KBM-7 (cell line): ENCODE results near the gene COX7A2.

Experiments
- DNase-seq: peaks from one replicate; pipeline ENCODE4 v3.0.0-alpha.2; 2015
- in situ Hi-C: fragments of 300-500 bp; cut with MboI; formaldehyde crosslinking; loops from 2 replicates; pipeline ENCODE4 v1.14.3; 2020; ENCODE audit warnings: low sequenced_read_pairs, low pct_unique_long_range_greater_than_20kb, mixed read lengths

The COX7A2 gene

GRCh38 chr6:75230484-75231325 is 12.9 kb downstream of the COX7A2 start:
- peak; percentile 57 for DNase-seq
- in situ Hi-C loops = no loop called here

- DNase-seq = no peak
- in situ Hi-C loops = no loop called here
Observed at GRCh38 chr6:75224303-75224926, 19.2 kb downstream of the COX7A2 start.

DNA sequence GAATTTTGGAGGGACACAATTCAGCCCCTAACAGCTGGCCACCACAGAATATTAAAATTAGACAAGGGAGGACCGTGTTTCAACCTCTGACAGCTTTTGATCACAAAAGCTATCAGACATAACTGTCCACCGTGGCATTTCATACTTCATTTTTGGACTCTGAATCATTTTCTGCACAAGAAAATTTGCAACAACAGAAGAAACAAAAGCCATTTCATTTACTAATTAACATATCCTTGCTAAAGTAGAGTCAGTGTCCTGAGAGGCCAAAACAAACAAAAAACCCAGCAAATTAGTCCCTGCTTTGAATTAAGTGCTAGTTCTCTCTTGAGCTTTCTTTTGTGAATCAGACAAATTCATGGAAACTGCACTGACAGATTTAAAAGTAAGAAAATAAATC is 20.2 kb downstream of the COX7A2 start:
- in situ Hi-C loops = no loop called here
- no peak for DNase-seq

DNA sequence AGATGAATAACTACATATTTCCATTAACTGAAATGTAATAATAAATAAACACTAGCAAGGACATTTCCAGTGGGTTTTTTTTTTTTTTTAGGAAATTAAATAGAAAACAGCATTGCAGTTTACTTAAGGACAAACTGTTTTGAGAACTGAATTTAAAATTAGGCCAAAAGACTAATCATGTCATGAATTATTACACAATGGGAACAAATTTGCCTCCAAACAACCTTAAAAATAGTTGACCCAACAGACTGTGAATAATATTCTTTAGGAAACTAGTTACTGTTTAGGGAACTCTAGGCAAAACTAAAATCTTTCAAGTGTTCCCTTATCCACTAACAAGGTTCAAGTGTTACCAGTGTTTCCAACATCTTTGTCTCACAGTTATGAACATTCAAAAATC is 21.3 kb downstream of the COX7A2 start:
- in situ Hi-C loops = no loop called here
- no peak for DNase-seq

GRCh38 chr6:75221116-75221515 is 22.5 kb downstream of the COX7A2 start:
- in situ Hi-C loops = no loop called here
- no peak for DNase-seq

DNA sequence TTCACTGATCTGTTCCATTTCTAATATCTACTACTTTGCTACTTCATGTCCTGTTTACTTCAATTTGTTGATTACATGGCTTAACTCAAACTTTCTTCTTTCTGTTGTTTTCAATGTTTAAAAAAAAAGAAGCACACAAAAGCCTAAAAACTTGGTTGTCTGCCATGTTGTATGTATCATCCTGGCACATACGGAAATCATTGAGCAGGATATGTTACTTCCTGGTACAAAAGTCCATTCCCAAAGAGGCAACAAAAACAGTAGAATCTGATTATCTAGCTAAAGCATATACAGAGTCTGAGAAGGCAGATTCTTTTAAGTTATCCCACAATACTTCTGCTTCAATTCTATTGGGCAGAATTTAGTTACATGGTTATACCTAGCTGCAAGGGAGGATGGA is 23.2 kb downstream of the COX7A2 start:
- in situ Hi-C loops = no loop called here

GRCh38 chr6:75219263-75219662 is 24.3 kb downstream of the COX7A2 start:
- no peak for DNase-seq
- in situ Hi-C loops = no loop called here

More for the DNA sequence above, 23.2 kb downstream of the COX7A2 start:
- no peak for DNase-seq

DNA sequence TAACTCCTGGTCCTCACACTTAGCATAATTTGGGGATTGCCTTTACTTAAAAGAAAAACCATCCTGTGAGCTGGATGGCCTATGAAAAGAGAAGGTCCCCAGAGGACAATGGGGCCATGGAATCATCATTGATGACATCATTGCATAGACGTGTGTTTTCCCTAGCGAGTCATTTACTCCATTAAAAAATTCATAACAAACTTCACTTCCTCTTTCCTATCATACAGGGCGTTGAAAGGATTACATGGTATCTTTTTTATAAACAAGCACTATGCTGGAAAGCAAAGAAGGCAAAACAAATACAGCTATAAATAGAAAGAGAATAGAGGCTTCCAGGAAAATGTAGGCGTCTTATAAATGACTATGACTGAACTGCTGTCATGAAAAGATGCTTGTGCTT is 26.4 kb downstream of the COX7A2 start:
- in situ Hi-C loops = no loop called here
- DNase-seq = no peak

GRCh38 chr6:75215291-75215690 is 28.3 kb downstream of the COX7A2 start:
- no peak for DNase-seq
- in situ Hi-C loops = no loop called here

DNA sequence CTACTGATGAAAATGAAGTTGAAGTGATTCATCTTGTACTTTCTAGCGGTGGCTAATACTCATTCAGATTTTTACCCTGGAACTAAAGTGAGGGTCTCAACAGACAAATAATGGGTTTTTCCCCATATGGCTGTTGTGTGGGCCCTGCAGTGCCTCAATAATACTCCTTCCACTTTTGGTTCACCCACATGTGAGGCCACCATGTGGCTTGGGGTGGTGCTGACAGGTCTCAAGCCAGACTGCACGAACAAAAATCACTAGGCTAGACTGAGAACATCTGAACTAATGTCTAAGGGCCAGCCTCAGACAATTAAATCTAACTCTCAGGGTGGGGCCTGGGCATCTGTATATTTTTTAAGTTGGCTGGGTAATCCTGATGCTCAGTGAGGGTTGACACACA is 29.9 kb downstream of the COX7A2 start:
- DNase-seq = no peak
- in situ Hi-C loops = no loop called here

GRCh38 chr6:75213112-75213511 is 30.5 kb downstream of the COX7A2 start:
- in situ Hi-C loops = no loop called here
- no peak for DNase-seq

GRCh38 chr6:75211920-75212590 is 31.5 kb downstream of the COX7A2 start:
- DNase-seq = no peak
- in situ Hi-C loops = no loop called here

- DNase-seq = peak; percentile 35
- in situ Hi-C loops = no loop called here
Observed at GRCh38 chr6:75210885-75211739, 32.5 kb downstream of the COX7A2 start.

- no peak for DNase-seq
- in situ Hi-C loops = no loop called here
Observed at GRCh38 chr6:75209184-75209723, 34.3 kb downstream of the COX7A2 start.

DNA sequence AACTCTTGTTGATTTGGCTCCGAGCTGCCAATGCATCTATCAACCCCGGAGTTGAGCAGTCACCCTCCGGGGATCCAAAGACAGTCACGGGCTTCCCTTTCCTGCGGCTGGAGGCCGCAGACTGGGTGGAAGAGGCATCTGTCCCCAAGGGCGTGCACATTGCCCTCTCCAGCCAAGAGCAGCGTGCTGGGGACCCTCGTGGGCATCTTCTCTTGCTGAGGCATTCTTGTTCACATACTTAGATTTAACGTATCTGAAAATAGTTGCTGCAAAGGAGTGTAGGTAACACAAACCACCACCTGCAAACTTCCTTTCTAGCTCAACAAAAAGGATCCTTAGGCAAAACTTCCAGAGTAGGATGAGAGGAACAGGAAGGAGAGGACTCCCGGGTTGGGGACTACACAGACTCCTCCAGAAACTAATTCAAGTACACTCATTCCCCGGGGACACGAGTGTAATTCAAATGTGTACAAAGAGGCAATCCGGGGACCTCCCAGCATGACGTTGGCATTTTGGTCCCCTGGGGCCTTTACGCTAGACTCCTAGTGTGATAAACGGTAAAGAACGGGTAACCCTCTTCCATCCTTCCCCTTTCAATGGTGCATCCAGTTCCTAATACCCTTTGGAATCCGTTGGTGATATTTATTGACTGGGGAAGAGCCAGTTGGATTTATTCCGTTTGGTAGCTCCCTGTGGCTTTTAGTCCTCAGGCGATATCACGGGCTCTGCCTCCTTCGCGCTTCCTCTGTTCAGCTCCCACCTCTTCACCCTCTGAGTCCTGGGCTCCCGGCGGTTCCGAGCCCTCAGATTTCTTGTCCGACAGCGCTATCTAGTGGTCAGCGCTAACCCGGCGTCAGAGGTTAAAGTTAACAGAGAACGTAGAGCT is 35.1 kb downstream of the COX7A2 start:
- DNase-seq = peak; percentile 83
- in situ Hi-C loops = no loop called here

- in situ Hi-C loops = no loop called here
Observed at GRCh38 chr6:75206576-75207342, 36.8 kb downstream of the COX7A2 start.

DNA sequence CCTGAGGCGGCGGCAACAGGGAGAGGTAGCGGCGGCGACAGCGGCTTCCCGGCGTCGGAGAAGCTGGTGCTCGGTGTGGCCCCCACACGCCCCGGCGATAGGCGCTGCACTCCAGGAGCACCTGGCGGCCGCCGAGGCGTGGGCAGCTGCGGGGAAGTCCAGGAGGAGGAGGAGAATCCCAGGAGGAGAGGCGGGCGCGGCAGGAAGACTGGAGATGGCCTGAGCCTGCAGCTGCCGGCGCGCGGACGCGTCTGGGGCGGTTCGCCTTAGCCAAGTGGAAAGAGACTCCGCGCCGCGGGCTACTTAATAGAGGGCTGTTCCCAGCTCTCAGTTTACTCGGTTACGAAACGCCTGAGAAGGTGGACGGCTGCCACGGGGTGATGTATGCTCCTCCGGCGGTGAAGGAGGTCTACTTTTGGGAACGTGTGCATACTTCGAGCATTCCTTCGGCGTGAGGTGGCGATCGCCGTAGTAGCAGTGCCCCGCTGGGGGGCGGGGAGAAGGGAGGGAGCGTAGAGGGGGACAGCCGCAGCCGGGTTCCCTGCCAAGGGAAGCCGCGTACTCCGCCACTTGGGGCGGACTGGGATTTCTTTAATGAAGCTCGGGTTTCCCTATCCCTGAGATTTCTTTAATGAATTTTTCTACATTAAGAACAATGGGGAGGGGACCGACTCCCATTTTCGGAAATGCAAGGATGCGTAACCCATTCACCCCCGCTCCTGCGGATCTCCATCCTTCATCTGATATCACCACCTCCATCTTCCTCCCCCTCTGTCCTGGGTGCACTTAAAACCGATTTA is 37.6 kb downstream of the COX7A2 start, which contains the start of gene COL12A1:
TSS of gene COL12A1 (minus strand) at position 278 of the 800 bp plus-strand sequence. CDS start 3,261 bp downstream, outside the sequence.
- in situ Hi-C loops = no loop called here

More at GRCh38 chr6:75206576-75207342, 36.8 kb downstream of the COX7A2 start:
- DNase-seq = no peak

More for the DNA sequence above, 37.6 kb downstream of the COX7A2 start, which contains the start of gene COL12A1:
- no peak for DNase-seq
